Stimulated activated CD8-positive, alpha-beta memory T cell treated with anti-CD3 and anti-CD28 coated beads, Interleukin-4, amount 100 ng/mL, for 24 hours (primary cell): ENCODE data around the gene RPP14.
"Not testable (repeated sequence)": the region's sequence is repeated elsewhere in the genome, so short reads cannot be mapped to it uniquely, and the experiment has no call there.

ENCODE experiments used
- DNase-seq: peaks from one replicate; pipeline ENCODE4 v3.0.0-alpha.2; 2020; ENCODE audit warnings: low read depth

The RPP14 gene

DNA sequence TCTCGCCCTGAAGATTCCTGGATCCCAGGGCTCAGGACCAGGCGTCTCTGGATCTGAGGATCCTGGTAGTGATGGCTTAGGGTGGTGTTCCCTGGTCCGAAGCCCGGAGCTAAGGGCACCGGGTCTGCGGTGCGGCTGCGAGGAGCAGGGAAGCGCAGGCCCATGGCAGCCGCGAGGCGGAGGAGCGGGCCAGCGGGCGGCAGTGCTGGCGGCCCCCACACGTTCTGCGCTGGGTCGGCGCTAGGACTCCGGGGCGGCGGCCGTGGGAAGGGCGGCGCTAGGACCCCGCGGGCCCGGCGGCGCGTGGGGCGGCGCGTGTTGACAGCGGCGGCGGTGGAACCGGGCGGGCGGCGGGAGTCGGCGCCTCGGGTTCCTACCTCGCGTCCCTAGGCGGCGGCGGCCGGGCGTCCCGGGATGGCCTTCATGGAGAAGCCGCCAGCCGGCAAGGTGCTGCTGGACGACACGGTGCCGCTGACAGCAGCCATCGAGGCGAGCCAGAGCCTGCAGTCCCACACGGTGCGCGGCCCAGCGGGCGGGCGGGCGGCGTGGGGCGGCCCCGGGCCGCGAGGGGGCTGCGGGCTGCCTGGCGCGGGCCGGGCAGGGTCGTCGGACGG lies 26.6 kb downstream of the RPP14 start, which contains the start of gene PXK:
Gene PXK (plus strand): TSS at position 318 of the 614 bp plus-strand sequence. CDS start 97 bp downstream, at position 415.
- DNase-seq = peak; percentile 73

DNA sequence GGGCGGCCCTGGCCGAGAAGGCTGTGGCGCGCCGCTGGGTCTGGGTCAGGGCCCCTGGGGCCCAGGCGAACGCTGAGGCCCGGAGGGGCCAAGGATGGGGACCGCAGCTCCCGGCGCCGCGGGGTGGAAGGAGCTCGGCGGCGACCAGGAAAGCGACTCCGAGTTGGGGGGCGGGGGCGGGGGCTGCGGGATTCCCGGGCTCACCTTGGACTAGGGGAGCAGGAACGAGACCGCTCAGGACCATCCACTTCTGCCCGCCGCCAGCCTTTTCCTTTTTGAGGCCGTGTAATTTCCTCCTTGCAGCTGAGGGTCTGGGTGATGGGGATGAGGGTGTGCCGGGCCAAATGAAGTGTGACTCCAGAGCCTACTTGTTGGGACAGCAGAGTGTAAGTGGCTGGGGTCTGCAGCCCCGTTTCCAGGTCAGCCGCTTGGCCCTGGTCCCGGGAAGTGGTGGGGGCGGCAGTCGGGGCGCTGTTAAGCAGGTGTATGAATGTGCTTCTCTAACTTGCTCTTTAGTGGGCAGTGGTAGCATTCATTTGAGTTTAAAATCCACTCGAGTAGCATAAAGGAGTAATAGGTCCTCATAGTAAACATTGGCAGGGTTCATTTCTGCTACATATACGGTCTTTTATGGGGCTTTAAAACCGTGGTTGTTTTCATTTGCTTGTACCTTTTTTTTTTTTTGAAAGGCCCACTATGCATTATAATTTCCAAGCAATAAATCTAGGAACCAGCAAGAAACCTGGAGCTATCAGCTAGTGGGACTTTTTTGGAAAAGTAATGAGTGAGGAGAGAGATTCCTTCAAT lies 27.4 kb downstream of the RPP14 start:
- peak; percentile 14 for DNase-seq

DNA sequence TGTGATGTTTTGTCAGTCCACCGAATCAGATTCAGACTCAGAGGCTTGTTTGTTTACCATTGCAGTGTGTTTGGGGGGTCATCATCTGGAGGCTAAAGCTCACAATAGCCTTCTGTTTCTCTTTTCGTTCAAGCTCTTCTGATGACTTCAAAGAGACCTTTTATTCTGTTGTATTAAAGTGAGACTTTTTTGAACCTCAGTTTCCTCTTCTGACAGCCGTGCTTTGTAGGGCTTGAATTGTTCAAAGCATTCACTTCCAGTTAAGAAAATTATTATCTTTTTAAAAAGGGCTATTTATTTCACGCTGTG lies 27.9 kb downstream of the RPP14 start:
- no peak for DNase-seq

DNA sequence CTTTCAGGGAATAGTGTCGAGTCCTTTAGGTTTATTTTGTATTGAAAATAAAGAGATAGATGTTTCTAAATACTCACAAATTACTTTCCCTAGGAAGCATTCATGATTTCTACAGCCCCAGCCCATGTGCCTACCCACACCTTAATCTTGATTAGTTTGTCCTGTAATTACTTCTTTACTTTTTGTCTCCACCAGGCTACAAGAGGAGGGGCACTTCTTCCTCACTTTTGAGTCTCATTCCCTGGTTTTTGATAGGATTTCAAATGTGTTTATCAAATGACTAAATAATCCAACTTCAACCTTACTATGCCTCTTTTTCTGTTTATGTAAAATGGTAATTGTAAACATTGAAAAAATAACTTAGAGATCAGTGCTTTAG lies 28.4 kb downstream of the RPP14 start:
- DNase-seq = no peak

DNA sequence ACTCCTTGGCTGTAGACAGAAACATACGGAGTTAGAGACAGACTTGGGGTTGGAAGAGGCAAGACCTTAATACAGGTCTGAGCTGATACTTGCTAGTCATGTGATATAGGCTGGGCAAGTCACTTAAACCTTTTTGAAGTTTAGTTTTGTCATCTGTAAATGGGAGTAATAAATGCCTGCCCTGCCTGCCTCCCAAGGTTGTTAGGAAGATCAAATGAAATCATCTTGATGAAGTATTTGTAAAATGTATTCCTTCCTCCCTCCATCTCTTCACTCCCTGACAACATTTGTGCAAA lies 29.6 kb downstream of the RPP14 start:
- no peak for DNase-seq

DNA sequence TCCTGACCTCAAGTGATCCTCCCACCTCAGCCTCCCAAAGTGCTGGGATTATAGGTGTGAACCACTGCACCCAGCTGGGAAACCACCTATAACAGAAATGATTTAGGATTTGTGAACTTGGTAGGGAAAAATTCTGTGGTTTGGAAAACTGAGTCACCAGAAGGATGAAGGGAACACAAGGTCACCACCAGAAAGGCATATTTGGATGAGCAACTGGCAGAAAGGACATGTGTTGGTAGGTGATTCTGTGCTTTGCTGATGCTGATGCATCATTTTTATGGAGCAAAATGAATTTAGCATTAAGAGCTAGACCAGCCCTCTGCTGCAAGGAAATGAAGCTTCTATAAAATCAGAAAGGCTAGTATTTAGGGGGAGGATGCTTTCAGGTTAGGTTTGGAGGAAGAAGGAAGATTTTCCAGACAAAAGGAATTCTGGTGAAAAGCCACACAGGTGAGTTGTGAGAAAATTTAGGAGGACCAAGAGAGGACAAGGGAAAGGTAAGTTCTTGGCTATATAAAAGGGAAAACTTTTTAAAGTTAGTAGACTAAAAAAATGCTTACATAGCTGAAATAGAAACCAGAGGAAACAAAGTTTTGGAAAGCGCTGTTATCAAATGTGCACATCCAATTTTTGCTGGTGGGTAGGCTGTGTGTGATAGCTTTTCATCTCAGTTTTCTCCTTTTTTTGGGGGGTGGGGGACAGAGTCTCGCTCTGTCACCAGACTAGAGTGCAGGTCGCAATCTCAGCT lies 30.3 kb downstream of the RPP14 start:
- no peak for DNase-seq

DNA sequence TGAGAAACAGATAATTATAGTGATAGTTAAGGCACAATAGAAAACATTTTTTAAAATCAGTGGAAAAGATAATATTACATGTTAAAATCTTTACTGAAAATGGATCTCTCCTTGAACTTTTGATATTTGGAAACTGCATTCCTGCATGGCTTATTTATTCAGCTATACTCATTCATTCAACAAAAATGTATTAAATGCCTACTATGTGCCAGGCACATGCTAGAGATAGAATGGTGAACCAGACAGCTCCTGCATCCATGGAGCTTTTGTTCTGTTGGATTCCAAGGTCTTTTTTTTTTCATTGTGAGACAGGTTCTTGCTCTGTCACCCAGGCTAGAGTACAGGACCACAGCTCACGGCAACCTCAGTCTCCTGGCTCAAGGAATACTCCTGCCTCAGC lies 31.1 kb downstream of the RPP14 start:
- DNase-seq = no peak

DNA sequence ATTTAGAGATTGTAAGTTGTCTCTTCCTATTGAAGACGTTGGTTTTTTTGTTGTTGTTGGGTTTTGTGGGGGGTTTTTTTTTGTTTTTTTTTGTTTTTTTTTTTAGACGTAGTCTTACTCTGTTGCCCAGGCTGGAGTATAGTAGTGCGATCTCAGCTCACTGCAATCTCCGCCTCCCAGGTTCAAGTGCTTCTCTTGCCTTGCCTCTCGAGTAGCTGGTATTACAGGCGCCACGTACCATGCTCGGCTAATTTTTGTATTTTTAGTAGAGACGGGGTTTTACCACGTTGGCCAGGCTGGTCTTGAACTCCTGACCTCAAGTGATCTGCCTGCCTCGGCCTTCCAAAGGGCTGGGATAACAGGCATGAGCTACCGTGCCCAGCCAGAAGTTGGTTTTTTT lies 33.1 kb downstream of the RPP14 start:
- DNase-seq = not testable (repeated sequence)

DNA sequence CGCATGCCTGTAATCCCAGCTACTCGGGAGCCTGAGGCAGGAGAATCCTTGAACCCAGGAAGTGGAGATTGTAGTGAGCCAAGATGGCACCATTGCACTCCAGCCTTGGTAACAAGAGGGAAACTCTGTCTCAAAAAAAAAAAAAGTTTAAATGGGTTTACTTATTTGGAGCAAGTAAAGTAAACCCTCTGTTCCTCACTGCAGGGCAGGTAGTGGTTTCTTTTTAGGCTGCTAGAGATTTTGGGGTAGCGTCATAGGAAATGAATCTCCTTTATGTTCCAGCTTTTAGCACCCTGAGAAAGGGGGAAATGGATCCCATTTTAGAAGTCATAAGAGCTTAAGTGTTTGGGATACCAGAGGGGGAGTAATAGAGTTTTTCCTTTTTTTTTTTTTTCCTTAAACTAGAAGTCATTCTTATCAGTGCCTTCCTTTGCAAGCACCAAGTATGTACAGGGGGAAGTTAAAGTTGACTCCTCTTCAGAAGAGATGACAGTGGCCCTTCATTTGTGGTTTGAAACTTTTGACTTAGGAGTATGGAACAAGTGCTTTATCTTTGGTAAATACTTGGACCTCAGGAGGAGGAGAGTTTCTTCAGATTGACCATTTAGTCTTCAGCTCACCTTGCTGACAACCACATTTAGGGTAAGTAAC lies 34.7 kb downstream of the RPP14 start:
- no peak for DNase-seq

DNA sequence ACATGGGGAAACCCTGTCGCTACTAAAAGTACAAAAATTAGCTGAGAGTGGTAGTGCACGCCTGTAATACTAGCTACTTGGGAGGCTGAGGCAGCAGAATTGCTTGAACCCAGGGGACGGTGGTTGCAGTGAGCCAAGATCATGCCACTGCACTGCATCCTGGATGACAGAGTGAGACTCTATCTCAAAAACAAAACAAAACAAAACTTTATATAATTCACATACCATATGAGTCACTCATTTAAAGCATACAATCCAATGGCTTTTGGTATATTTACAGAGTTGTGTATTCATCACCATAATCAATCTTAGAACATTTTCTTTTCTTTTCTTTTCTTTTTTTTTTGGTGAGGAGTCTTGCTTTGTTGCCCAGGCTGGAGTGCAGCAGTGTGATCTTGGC lies 35.3 kb downstream of the RPP14 start:
- DNase-seq = no peak

DNA sequence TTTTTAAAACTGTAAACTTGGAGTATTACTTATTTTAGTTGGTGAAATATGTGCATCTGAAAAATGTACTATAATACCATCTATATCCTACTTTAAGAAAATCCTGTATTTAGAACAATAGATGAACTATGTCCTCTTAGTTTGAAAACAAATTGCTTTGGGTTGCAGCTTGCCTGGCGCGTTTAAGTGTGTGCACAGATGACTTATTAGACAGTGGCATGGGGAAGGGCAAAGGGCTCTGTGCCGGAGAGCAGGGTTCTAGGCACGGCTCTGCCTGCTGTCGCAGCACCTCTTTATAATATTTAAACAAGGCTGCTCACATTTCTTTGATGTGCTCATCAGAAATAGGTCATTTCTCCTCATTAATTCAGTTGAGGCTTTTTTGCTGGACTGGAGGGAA lies 36.6 kb downstream of the RPP14 start:
- no peak for DNase-seq

DNA sequence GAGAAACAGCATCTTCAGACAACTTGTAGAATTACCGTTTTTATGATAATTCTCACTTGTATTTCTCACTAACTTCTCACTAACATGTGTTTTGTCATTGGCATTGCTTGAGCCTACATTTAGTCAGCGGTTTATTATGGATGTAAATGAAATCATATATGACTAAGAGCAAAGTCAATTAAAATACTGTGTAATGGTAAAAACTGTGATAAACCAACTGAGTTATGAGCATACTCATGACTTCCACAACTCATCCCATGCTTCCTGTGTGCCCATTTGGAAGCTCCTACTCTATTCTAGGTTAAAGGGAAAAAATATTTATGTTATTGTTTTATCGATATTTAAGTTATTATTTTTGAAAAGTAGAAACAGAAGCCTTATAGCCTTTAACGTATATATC lies 39.4 kb downstream of the RPP14 start:
- DNase-seq = no peak

DNA sequence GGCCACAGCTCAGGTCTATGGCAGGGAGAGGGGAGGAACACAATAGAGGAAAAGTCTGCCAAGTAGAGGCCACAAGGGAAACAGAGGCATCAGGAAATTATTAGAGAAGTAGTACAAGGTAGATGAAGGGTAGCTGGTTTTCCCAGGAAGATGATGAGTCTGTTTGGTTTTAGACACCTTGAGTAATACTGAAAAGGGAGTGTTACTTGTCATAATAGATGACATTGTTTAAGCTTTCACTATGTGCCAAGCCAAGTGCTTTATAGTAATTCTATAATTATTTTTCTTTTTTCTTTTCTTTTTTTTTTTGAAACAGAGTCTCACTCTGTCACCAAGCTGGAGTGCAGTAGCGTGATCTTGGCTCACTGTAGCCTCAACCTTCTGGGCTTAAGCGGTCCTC lies 40.3 kb downstream of the RPP14 start:
- DNase-seq = no peak

DNA sequence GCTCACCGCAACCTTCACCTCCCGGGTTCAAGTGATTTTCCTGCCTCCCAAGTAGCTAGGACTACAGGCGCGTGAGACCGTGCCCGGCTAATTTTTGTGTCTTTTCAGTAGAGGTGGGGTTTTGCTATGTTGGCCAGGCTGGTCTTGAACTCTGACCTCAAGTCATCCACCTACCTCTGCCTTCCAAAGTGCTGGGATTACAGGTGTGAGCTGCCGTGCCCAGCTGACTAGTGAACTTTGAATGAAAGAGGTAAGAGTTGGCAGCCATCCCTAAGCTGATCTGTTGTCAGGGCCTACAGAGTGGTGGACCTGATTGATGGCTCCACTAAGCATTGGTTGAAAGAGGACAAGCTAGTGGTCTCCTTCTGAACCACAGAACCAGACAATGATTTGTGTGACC lies 41.9 kb downstream of the RPP14 start:
- no peak for DNase-seq

DNA sequence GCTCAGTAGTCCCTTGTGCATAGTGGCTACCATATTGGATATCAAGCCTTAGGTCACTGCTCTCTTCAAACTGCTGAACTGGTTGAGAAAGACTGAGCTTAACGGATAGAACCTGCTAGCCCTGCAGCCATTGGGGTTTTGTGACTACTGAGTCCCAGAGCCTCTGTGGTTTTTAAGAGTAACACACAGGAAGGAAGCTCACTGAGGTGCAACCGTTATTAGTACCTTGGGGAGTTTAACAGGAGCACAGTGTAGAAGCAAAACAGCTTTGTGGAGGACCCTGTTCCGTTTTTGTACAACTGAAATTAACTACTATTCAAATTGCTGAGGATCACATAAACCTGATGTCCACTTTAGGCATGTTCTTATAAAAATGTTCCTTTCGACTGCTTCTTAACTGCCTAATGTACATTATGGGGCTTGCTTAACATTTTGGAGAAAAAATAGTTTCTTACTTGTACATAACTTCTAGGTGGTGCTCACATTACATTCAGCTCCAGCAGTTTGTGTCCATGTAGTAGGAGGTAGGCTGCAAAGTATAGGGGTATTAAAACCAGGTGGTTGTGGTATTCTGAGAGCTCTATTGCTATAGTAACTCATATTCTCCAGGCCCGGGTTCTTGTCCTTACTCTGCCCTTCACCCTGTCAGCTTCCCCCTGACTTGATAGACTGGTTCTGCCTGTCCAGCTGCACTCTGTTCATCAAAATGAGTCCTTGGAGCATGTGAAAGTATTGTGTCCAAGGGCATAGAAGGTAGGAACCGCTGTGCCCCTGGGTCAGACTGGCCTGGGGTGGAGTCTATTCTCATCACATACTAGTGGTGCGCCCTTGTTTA lies 44.0 kb downstream of the RPP14 start:
- no peak for DNase-seq

DNA sequence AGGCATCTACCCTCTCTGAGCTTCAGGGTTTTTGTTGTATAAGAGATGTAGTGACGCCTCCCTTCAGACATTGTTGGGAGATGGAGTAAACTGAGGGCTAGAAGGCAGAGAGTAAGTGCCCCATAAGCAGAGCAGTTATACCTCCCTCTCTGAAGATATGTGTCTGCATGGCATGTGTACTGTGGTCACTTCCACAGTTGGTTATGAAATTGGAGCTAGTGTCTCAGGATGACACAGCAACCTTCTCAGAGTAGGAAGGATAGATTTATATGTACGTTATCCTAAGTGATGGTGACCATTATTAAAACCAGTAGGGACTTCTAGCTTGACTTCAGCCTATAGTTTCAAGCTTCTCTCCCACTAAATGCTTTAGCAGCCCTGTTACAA lies 44.6 kb downstream of the RPP14 start:
- DNase-seq = no peak

DNA sequence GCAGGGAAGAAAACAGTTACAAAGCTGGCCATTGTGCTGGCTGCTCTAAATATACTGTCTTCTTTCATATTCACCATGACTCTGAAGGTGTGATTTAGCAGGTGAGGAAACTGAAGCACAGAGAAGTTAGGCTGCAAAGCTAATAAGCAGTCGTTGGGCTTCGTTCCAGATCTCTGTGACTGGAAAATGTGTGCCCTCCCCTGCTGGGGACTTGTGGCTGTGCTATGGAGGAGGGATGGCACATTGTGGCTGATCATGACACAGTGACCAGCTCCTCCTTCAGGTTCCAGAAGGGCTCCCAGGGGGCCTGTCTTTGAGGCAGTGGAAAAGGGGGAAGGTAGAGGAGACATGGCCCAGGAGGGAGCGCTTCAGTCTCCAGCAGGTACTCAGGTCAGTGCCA lies 45.9 kb downstream of the RPP14 start:
- DNase-seq = no peak

DNA sequence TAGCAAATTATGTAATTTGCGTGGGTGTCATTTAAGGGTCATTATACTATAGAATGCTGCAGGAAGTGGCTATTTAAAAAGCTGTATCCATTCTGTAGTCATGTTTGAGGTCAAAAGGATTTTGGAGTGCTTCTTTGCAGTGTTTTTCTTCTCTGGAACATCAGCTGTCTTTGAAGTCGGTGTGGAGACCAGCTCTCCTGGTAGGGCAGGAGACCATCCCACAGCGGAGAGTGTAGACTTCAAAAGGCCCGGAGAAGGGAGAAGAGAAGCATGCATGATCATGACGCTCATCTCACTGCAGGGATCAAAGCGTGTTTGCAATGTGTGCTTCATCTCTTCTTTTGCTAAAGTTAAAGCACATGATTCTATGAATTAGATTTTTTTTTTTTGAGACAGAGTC lies 46.6 kb downstream of the RPP14 start:
- DNase-seq = no peak

DNA sequence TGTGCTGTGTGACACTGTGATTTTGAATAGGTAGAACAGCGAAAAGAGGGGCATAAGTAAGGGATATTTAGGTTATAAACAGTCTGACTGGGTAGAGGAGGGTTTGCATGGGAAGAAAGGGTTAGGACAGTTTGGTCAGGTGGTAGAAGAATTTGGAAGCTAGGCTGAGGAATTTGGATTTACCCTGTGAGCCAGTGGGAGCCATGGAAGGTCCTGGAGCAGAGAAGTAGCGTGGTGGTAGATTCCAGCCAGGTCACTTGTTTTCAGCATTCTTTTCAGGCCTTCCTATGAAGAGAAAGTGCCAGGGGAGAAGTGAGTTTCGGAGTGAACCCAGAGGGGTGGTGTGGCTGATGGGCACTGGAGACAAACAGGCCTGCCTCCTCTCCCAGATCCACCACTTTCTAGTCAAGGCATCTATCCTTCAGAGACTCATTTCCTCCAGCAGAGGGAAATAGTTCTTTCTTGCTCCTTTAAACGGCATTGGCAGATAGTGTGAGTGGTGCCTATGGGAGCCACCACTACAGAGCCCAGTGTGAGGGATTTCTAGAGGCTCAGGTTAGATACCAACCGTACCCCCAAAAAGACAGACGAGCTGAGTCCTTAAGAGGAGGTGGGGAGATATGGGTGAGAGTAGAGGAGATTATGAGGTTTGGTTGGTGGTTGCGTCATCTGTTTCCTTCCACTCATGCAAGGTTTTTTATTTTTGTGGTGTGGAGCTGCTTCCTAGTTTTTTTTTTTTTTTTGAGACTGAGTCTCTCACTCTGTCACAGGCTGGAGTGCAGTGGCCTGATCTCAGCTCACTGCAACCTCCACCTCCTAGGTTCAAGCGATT lies 47.9 kb downstream of the RPP14 start:
- no peak for DNase-seq

DNA sequence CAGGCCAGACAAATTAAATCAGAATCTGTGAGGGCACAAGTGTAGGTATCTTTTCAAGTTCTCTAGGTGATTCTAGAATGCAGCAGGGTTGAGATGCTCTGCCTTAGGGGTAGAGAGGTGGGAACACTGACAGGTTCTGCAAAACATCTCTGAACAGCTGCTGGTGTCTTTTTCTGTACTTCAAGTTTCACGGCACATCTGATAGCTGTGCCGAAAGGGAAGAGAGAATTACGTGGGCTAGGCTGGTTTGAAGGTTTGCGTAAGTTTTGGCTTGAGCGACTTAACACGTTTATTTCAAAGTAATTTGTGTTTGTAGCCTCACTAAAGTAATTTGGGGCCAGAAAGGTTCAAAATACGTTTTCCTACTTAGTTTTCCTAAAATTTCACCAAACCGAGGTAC lies 49.1 kb downstream of the RPP14 start:
- DNase-seq = no peak

DNA sequence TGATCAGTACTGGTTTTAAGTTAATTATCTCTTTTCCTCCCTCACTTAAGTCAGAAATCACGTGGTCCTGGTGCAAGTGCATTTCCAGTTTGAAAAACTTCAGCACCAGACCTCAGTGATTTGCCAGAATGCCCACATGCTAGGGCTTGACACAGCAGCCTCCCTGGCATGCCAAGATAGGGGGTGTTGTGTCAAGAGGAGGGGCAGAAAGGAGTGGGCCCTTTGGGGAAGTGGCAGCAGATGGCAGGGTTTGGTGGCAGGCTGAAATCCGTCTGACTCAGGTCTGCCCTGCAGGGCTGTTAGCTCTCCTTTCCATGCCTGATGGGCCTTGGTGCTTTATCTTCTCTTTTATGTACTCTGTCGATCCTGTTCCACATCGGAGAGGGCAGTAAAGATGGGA lies 50.0 kb downstream of the RPP14 start:
- DNase-seq = no peak
